DND-41 (cell line): ENCODE results near the gene KRTAP9-7.

Experiments used
- EZH2 ChIP-seq: IDR thresholded peaks from 3 replicates; pipeline ENCODE4 v1.6.1; 2012; ENCODE audit warnings: borderline replicate concordance, low read depth, mild to moderate bottlenecking, moderate library complexity, low read length, inconsistent platforms; ENCODE audit not compliant: severe bottlenecking
- TF ChIP-seq, protein P1 (sequence below): IDR thresholded peaks from 2 replicates; pipeline ENCODE4 v1.5.1; 2012; ENCODE audit warnings: borderline replicate concordance, low read length, moderate library complexity, mild to moderate bottlenecking; ENCODE audit not compliant: poor library complexity, severe bottlenecking; ENCODE audit errors: extremely low read depth

DNA sequence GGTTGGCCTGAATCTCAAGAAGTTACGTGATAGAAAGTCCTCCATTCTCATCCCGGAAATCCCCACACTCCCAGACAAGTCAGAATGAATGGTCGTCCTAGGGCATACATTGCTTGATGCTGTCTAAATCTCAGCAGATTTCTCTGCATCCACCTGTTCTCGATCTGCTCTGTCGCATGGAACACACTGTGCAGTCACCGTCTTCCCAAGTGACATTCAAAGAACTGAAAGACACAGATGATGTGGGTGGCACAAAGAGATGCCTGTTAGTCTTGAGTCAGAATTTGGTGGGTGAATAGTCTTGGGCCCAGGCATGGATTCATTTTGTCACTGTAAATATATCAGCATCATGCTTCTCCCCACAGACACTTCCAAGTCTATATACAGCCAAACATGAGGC, 43.8 kb upstream of the KRTAP9-7 start:
- TF ChIP-seq, protein P1, sequence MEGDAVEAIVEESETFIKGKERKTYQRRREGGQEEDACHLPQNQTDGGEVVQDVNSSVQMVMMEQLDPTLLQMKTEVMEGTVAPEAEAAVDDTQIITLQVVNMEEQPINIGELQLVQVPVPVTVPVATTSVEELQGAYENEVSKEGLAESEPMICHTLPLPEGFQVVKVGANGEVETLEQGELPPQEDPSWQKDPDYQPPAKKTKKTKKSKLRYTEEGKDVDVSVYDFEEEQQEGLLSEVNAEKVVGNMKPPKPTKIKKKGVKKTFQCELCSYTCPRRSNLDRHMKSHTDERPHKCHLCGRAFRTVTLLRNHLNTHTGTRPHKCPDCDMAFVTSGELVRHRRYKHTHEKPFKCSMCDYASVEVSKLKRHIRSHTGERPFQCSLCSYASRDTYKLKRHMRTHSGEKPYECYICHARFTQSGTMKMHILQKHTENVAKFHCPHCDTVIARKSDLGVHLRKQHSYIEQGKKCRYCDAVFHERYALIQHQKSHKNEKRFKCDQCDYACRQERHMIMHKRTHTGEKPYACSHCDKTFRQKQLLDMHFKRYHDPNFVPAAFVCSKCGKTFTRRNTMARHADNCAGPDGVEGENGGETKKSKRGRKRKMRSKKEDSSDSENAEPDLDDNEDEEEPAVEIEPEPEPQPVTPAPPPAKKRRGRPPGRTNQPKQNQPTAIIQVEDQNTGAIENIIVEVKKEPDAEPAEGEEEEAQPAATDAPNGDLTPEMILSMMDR, result no peak
- TF ChIP-seq EZH2, result no peak
